DMS153 treated with DMSO at 0.1 percent for 48 hours (cell line): ENCODE measurements around the gene DES.
"Not testable (repeated sequence)": the region's sequence is repeated elsewhere in the genome, so short reads cannot be mapped to it uniquely, and the experiment has no call there.

Experiments
- DNase-seq: peaks from one replicate; lab custom pipeline; 2025; ENCODE audit not compliant: unreplicated experiment; lab: John Stamatoyannopoulos, UW

Gene DES

DNA sequence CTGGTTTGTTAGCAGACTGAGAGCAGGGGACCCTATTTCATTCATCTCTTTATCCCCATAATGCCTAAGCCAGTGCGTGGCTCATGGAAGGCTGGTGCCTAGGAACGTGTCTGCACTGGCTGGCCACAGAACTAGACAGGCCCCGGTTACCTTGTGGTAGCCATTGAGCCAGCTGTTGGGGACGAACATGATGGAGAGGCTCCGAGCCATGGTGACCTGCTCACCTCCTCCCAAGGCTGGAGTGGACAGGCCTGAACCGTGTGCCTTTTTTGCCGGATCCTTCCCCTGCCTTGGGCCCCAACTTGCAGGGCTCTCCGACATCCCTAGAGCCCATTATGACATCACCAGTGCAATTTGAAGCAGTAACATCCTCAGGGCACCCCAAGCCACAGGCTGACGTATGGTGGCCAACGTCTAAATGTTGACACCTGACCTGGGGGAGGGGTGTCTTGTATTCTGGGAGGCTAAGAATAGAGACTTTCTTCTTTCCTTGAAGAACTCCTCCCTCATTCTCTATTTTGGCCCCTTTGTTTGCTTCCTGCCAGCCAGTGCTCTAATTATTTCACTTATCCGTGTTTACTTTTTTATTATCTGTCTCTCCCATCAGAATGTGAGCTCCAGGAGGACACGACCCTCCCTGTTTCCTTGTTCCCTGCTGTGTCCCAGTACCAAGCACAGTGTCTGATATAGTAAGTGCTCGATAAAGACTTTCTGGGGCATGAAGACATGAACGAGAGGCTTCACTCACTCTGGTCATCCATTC is 18.3 kb upstream of the DES start:
- peak; percentile 36 for DNase-seq

DNA sequence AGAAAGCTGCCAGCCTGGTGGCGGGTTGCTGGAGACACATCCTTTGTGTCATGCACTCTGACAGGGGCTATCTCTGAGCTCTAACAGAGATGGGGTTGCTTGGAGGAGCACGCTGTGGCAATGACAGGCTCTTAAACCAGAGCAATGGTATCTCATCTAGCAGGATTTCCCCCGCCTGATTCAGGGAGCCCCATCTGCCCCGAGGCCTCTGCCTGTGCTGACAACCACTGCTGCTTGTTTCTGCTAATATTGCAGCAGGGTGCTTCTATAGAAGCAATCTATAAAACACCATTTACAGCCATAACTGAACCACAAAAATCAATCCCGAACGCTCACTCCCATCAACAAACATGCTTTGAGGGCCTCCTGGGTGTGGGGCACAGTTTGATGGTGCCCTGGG is 17.6 kb upstream of the DES start:
- DNase-seq: no peak

DNA sequence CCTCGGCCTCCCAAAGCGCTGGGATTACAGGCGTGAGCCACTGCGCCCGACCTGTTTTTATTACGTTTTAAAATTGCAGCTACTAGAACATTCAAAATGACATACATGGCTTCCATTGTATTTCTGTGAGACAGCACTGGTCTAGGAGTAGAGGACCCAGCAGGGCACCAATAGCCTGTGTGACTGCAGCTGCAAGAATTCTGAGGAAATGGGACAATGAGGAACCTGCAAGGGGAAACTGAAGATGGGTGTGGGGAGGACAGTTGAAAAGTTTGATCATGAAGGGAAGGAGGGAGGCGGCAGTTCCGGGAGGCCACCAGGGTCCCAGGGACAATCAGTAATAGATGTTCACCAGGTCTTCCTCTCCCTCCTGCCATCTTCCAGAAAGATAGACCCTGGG is 16.6 kb upstream of the DES start:
- DNase-seq: no peak

DNA sequence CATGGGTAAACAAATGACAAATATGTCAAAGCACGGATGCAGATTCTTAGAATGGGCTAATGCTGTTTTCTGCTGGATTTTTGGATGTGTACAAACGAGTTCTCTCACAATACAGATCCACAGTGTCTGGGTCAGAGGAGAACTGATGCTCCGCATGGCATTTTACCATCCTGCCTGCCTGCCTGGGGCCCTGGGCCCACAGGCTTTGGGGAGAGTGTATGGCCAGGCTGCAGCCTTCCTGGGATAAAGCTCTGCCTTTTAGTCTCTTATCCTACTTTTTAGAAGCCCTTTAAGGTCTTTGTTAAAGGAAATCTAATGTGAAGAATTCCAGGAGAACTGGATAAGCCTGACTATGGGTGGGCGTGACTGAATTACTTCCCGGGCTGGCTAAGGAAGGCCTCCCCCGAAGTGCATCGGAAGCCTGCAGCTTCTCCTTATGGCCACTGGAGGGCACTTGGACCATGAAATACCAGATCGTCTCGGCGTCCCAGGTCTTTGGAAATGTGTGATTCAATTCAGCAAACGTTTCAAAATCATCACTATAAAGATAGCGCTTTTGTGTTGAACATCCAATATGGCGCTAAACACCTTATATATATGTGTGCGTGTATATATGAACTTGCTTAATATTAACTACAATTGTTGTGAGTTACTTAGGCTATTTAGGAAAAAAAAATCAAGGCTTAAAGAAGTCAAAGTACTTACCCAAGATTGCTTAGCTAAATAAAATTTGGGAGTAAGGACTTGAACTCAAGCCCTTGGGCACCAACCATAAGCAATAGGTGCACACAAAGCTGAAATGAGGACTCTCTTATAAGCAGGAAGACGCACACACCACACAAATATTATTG is 15.3 kb upstream of the DES start:
- peak; percentile 60 for DNase-seq

DNA sequence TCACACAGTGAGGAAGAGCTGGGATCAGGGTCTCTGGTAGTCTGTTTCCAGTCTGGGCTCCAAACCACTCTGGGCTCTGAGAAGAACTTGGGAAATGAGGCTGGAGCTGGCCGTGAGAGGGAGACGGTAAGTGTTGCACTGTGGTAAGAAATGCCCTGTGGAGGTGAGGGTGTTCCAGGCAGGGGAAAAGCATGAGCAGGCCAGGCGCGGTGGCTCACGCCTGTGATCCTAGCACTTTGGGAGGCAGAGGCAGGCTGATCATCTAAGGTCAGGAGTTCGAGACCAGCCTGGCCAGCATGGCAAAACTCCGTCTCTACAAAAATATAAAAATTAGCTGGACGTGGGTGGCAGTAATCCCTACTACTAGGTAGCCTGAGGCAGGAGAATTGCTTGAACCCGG is 14.3 kb upstream of the DES start:
- no peak for DNase-seq

DNA sequence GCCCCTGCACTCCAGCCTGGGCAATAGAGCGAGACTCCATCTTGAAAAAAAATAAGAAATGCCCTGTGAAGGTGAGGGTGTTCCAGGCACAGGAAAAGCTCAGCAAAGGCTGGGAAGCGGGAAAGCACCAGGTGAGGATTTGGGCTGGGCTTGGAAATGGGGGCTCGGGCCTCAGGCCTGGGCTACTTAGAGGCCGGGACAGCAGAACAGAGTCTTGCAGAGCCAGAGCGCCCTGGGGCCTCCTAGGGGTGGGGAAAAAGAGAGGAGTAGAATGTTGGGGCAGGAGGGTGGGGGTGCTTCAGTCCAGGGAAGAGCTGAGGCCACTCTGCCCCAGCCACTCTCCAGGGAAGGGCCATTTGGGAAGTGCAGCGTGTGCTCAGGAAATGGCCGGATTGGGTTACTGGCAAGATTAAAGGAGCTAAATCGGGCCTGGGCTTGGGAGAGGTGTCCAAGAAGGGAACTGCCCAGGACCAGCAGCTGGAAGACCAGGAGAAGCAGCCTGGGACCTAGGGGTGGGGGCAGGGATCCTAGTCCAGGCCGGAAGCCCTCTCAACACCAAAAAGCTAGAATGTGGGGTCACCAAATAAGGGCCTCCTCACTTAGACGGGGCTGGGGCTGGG is 13.8 kb upstream of the DES start:
- DNase-seq: no peak

DNA sequence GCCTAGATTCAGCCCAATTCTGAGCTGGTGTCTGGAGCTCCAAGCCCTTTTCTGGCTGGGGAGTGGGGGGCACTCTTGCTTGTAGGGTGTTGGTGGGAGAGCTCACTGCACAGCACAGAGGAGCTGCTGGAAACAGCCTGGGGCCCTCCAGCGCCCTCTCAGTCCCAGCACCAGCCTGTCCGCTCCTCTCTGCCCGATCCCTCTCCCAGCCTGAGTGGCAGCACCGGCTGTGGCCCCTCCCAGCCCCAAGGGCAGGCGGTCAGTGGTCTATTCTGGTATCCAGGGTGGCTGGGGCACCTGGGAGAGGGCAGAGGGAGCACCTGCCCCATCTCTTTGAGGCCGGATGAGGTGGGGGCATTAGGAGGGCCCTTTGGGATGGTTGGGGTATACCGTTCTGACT is 13.2 kb upstream of the DES start:
- no peak for DNase-seq

DNA sequence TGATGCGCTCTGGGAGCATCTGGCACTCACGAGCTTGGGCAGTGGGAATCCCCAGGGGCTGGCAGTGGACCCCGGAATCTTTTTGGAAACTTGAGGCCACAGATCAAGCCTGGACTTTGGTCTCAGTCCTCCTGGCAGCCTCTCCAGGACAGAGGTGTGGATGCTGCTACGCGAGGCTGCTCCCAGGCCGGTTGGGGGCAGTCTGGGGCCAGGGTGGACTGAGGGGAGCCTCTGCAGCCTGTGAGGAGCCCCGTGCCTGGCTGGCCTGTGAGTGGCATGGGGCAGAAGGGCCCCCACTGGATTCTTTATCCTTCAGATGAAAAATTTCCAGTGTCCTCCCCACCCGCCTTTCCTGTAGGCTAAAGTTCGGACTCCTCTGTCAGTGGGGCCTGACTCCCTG is 12.7 kb upstream of the DES start:
- DNase-seq: no peak

DNA sequence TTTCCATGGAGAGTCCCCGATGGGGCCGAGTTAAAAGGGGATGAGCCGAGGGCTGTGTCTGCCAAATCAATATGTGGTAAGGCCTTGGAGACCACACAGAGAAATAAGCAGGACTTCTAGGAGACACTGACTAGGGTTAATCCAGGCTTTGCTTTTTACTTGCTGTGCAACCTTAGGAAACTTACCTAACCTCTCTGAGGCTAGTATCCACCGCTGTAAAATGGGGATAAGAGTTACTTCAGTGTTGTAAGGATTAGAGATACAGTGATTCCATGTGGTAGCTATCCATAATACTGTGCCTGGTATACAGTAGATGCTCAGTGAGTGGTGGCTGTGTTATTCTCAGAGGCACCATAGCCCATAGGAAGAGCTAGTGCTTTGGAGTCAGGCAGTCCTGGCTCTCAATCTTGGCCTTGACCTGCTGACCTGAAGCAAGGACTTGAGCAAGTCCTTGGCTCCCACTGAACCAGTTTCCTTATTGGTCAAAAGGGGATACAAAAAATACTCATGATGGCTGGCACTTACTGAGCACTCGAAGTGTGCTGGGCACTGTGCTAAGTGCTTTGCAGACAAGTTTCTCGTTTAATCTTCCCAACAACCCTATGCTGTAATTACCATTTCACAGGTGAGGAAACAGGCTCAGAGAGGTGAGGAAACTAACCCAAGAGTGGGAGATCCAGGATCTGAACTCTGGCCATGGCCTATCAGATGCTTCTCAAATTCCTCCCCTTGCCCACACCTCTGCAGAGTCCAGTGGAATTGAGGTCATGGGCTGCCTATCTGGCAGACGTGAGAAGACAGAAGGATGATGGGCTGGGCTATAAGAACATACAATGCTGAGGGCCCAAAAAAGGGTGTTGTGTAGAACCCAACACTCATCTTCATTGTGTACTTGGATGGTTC is 12.0 kb upstream of the DES start:
- no peak for DNase-seq

DNA sequence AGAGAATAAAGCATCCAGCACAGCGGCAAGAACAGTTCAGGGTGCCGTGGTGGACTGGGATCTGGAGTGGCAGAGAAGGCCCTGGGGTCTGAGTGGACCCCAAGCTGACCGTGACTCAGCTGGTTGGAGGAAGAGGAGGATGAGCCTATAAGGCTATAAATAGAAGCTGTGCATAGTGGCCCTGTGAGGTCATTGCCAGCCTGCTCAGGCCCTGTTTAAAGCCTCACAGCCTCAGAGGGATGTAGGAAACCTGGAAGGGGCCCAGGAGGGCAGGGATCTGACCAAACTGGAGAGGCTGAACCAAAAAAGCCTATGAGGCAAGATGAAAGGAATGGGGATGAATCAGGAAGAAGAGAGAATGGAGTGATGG is 11.3 kb upstream of the DES start:
- no peak for DNase-seq

DNA sequence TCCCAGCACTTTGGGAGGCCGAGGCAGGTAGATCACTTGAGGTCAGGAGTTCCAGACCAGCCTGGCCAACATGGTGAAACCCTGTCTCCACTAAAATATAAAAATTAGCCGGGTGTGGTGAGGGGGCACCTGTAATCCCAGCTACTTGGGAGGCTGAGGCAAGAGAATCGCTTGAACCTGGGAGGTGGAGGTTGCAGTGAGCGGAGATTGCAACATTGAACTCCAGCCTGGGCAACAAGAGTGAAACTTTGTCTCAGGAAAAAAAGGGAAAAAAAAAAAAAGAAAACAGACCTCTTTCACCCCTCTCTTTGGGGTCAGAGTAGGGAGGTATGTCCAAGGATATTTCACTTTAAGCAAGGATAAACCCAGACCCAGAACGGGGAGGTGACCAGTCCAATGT is 10.8 kb upstream of the DES start:
- DNase-seq: not testable (repeated sequence)

DNA sequence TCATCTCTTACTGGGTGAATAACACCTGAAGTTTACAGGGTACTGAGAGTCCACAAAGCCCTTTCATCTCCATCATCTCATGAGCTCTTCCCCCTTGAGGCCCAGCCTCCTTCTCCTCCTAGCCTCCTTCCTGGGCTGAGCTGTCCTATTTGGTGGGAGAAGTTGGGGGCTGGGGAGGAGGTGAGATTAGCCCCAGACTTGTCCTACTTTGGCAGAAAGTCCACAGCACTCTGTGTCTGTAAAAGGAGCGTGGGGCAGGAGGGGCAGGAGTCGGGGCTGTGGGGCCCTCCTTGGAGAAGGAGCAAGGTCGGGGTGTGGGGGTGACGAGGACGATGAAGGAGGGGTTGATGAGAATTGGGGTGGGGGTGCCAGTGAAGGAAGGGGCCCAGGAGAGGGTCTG is 10.0 kb upstream of the DES start:
- no peak for DNase-seq

DNA sequence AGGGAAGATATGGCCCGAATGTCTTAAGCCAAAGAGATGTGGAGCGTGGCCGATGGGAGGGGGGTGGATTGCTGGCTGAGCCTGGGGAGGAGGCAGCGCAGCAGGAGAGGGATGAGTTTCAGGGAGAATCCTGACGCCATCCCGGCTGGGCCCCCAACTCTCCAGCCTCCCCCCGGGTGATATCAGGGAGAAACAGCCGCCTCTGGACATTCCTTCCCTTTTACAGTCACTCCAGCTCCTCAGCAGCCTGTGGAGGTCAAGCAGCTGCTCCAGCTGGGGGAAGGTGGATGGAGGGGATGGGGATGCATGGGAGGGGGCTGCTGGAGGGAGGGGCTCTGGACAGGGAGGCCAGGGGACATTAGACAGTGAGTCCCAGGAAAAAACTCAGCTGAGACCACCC is 9.5 kb upstream of the DES start:
- DNase-seq: no peak

DNA sequence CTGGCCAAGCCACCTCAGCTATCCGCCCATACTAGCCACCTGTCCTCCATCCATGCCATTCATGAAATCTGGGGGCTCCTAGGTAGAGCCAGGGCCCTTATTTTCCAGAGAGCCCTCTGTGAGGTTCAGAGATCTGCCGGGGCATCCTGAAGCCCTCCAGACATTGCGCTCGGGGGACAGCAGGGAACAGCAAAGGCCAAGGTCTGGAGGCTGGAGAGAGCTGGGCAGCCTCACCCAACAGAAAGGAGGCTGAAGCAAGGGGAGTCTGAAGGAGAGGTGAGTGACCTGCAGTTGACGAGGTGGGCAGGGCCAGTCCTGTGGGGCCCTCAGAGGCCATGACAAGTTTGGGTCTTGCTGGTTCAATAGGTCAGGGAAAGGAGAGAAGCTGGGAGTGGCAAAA is 8.6 kb upstream of the DES start:
- DNase-seq: no peak

DNA sequence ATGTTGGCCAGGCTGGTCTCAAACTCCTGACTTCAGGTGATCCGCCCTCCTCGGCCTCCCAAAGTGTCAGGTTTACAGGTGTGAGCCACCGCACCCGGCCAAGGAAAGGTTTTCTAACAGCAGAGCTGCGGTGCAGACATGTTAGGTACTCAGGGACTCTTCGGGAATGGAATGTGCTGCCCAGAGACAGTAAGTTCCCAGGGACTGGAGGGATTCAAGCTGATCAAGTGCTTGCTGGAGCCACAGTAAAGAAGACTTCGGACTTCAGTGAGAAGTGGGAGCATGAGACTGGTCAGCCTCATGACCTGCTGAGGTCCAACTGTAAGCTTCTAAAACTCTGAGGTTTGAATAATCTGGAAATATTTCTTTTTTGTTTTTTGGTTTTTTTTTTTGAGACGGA is 7.8 kb upstream of the DES start:
- no peak for DNase-seq

DNA sequence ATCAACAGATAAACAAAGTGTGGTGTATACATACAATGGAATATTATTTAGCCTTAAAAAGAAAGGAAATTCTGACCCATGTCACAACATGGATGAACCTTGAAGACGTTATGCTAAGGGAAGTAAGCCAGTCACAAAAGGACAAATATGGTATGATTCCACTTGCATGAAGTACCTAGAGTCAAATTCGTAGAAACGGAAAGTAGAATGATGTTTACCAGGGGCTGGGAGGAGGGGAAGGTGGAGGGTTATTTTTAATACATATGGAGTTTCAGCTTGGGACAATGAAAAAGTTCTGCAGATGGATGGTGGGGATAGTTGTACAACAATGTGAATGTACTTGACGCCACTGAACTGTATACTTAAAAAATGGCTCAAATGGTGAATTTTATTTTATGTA is 3.3 kb upstream of the DES start:
- no peak for DNase-seq

DNA sequence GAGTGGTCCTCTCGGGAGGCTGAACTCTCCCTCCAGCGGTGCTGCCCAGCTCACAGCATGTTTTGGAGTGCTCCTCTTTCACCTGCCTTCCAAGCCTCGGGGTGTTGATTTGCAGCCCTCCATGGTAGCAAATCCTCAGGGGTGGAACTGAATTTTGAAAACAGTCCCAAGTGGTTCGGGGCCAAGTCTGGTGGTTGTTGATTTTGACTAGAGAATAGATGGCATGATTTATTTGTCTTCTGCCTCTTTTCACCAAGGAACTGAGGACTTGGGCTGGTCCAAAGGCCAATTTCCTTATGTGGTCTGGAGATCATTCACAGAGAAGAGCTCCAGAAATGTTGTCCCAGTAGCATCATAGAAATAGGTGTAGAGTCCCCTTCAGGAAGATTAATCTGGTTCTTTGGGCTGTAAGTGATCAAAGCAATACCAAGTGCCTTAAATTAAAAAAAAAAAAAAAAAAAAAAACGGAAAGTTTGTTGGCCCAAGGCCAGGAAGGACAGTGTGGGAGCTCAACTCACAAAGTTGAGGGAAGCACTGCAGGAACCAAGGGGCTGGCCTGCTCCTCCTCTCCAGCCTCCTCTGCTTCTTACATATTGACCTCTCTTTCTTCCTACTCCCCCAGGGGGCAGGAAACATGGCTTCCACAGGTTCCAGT is 2.5 kb upstream of the DES start:
- DNase-seq: no peak

DNA sequence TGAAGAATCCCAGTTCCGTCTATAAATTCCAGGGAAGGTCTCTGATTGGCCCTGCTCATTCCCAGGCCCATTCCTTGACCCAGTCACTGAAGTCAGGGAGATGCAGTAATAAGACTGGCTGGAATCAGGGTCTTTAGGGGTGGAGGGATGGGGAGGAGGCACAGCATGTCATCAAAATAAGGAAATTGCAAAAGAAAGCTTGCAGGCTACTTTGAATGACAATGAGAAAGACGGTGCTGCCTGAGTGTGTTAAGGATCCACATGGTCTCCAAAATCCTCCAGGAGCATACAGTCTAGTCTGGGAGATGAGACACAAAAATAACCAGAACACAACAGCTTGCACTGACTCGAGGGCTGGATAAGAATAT is 2.0 kb upstream of the DES start:
- DNase-seq: no peak

DNA sequence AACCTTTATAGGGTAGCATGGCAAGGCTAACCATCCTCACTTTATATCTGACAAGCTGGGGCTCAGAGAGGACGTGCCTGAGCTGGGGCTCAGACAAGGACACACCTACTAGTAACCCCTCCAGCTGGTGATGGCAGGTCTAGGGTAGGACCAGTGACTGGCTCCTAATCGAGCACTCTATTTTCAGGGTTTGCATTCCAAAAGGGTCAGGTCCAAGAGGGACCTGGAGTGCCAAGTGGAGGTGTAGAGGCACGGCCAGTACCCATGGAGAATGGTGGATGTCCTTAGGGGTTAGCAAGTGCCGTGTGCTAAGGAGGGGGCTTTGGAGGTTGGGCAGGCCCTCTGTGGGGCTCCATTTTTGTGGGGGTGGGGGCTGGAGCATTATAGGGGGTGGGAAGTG is 1.2 kb upstream of the DES start:
- DNase-seq: no peak

DNA sequence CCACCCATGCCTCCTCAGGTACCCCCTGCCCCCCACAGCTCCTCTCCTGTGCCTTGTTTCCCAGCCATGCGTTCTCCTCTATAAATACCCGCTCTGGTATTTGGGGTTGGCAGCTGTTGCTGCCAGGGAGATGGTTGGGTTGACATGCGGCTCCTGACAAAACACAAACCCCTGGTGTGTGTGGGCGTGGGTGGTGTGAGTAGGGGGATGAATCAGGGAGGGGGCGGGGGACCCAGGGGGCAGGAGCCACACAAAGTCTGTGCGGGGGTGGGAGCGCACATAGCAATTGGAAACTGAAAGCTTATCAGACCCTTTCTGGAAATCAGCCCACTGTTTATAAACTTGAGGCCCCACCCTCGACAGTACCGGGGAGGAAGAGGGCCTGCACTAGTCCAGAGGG is 803 bp upstream of the DES start:
- DNase-seq: no peak

DNA sequence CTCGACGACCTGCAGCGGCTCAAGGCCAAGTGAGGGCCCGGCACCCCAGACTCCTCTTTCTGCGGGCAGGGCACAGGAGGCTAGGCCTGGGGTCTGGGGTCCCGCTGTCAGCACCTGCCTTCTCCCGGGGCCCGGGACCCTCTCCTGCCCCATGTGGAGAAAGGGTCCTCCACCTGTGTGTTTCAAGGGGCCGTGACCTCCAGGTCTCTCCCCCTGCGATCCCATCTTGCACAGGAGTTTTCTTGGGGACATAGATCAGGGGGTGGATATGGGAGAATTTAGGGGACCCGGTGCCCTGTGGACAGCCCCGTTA is 791 bp downstream of the DES start:
- DNase-seq: no peak
